NCI-H187 (cell line): ENCODE measurements around the gene LRRTM1.

ENCODE experiments used
- DNase-seq, 2 experiments: peaks; one replicate each; lab custom pipeline; 2025; lab: John Stamatoyannopoulos, UW

Gene LRRTM1

GRCh38 chr2:80302314-80303005, 2.1 kb downstream of the LRRTM1 start:
- no peak for DNase-seq

DNA sequence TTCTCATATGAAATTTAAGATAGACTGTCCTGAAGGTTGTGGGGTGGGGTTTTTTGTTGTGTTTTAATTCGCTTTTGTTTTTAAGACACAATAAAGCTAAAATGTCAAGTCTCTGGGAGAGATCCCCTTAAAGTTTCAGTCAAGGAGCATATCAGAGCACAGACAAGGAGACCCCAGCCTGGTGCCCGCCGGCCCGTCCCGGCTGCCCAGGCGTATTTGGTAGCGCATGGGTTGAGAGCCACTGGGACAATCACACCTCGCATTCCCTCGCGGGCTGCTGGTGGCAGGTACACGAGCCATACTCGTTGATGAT, 2.6 kb downstream of the LRRTM1 start:
- no peak for DNase-seq

DNA sequence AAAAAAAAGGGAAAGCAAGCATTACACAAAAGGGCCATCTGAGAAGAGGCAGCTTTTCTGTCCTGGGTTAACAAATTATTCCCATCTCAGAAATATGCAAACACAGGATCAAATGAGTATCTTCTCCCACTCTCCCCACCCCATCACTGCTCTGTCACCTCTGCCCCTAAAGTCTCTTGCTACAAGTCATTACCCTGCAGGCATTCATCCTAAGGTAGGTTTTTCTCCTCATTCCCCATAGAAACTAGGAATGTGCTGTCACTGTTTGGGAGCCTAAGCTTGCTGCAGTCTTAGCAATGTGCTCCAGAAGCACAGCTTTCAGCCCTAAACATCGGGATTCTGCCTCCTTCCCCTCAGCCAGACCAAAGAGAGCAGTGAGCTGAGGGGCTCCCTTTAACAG, 3.6 kb downstream of the LRRTM1 start:
- no peak for DNase-seq

- no peak for DNase-seq
Observed at GRCh38 chr2:80300346-80300745, 4.2 kb downstream of the LRRTM1 start.

DNA sequence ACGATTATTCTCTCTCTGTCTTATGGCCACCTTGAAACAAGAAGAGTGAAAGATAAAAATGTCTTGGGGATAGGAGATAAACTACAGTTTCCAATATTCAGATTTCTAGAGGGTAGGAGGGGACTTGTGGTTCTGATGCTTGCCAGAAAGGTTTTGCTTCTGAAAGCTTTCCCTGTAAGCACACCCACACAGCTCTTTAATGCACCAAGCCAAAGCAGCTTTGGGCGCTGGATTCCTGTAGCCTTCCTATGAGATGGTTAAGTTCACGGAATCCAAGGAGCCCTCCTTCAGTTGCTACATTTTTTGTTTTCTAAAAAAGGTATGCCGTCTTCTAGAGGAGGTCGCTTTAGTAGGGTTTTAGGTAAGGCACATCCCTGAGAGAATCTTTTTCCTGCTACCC, 4.9 kb downstream of the LRRTM1 start:
- DNase-seq: no peak

- no peak for DNase-seq
Observed at GRCh38 chr2:80298954-80299353, 5.6 kb downstream of the LRRTM1 start.

DNA sequence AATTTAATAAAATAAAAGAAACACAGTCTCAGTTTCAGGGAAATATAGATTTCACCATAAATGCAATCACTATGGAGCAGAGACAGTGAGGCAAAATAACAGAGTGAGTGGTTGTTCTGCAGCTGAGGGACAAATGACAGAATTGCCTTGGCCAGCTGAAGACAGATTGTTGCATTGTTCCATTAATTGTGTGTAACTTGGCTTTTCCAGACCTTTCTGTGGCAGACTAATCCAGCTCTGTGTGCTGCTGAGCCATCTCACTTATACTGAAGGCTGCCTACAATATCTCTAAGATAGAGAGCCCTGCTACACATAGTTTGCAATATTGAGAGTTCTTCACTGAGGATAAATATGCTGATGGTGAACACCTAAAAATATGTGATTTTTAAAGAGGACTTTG, 11.5 kb downstream of the LRRTM1 start:
- DNase-seq: no peak

GRCh38 chr2:80292474-80292873, 12.1 kb downstream of the LRRTM1 start:
- DNase-seq: peak in 1 of 2 experiments; percentile 29

- DNase-seq: no peak
Observed at GRCh38 chr2:80291656-80292055, 12.9 kb downstream of the LRRTM1 start.

DNA sequence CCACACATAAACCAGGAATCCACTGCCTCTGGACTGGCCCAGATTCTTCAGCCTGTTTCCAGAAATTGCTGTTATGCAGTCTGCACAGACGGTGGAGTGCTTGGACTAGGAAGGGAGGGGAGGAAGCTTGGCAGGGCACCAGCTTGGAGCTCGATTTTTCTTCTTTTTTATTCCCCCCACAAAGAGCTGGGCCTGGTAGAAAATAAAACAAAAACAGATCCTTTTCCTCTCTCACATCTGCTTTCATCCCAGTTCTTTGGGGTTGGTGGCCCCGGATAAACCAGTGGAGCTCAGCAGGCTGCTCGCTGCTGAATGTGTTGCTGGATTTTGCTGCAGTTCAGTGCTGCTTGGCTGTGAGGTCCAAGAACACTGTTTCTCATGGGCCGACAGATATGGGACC, 16.0 kb downstream of the LRRTM1 start:
- no peak for DNase-seq

- DNase-seq: no peak
Observed at GRCh38 chr2:80281049-80281448, 23.5 kb downstream of the LRRTM1 start.

DNA sequence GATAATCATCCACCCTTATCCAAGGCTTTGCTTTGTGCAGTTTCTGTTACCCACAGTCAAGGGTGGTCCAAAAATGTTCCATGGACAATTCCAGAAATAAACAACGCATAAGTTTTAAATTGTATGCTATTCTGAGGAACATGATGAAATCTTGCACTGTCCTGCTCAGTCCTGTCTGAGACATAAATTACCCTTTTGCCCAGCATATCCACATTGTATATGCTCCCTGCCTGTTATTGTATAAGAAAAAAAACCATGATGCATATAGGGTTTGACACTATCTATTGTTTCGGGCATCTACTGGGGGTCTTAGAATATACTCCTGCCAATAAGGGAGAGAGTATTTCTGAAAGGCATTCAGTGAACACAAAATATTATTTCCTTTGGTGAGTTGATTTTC, 24.0 kb downstream of the LRRTM1 start:
- DNase-seq: no peak

- no peak for DNase-seq
Observed at GRCh38 chr2:80269806-80270205, 34.7 kb downstream of the LRRTM1 start.

DNA sequence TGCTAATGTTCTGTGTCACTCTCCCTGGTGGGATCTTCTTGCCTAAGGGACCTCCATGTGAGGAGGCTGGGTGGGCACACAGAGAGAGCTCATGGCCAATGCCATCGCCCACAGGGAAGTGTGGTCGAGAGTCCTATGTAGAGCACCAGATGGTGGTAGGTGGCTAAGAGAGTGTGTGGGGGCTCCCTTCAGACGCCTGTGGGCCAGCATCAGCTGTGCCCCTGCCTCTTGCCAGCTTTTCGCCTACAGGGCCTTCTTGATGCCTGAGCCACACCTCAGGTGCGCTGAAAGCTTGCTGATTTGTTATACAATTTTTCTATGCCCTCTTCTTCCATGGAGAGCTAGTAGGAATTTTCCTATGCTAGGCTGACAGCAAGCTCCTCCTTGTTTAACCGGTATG, 38.3 kb downstream of the LRRTM1 start:
- DNase-seq: no peak

GRCh38 chr2:80259292-80259691, 45.3 kb downstream of the LRRTM1 start:
- no peak for DNase-seq

DNA sequence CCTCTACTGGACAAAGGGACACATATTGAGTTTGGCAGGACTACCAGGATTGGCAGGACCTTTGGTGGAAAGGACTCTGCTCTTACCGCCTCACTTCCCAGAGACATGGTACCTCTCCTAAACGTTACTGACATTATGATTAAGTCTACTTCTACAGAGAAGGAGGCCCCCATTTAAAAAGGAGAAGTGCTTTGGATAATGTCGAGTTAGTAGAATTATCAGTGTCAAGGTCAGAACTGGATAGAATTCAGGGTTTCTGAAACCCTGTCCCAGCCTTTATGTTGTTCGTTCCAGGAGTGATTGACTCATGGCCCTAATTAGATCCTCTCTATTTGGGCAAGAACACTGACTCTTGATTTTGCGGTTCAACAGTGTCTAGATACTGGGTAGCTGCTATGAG, 45.8 kb downstream of the LRRTM1 start:
- no peak for DNase-seq

GRCh38 chr2:80258341-80258740, 46.2 kb downstream of the LRRTM1 start:
- no peak for DNase-seq

GRCh38 chr2:80257450-80257849, 47.1 kb downstream of the LRRTM1 start:
- DNase-seq: no peak

- no peak for DNase-seq
Observed at GRCh38 chr2:80256782-80257167, 47.8 kb downstream of the LRRTM1 start.

DNA sequence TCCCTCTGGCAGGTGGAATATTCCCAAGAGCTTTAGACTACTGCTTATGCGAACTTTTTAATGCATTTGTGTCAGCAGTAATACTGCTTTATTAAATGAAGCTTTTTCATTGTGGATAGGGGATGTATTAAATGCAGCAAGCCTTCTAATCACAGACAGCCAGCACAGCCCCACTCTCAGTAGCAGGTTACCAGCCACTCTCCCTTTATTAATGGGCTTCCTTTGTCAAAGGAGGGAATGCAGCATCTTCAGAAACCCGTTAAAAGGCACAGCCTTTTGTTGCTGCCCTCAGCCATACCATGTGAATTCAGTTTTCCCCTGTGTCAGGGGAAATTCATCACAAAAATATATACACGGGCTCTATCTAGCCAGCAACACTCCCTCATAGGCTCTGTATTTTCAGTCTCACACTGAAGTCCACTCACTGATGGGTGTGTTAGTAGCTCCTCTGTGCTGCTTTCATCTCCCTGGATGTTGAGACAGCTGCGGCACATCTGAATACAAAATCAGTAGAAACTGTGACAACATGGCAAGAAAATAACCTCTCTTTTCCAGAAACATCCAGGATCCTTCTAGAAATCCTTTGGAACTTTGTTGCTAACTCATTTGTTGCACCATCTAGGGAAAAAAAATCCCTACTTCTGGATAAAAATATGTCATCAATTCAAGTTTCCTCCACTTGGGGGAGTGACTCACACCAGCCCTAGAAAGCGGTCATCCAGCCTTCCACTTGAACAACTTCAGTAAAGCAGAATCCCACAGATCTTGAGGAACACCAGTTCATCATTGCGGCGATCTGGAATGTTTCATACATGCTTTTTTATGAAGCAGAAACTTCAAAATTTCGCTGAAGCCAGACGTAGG, 48.4 kb downstream of the LRRTM1 start:
- no peak for DNase-seq

DNA sequence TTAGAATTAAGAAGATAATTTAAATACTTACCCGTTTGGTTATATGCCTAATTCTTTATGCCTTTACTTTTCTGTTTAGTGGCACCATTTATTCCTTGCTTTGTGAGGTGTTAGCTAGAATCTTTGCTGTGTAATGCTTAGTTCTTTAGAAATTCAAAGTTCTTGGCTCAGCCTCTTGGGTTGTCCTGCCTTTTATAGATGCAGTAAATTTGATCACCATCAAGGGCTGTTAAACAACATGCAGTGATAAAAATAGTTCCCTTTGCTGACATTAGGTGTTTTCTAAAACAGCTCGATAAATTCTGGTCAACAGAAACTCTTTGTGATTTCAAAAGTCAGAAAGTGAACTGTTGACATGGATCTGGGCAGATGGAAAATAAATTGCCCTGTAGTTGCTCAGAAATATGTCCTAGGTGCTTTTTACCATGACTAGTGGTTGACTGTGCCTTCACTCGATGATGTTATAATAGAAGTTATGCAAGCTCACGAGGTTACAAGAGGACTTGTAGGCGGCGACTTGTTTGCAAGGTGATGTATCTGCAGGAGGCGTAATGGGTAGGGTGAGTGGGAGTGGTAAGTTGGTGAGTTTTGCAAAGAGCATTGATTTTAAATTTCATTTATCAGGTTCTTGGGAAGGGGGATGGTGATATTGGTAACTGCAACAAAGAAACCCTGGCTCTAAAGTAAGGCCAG, 52.1 kb downstream of the LRRTM1 start:
- DNase-seq: no peak
